Neural cell (in vitro differentiated cells): ENCODE results near the gene CACNA1S. TPM values are rescaled to one million over a fixed set of nuclear protein-coding genes. Genes with fewer than 3 reads are reported as not detected.
A peak's percentile ranks its signal among the peaks of the same experiment; 100 is the strongest.

Experiments
- H2AFZ ChIP-seq: fragments of 200-600, 300-800 bp; sonication (generic), shearing (Covaris generic); 2 replicates; pipeline ENCODE4 v1.6.0; 2014; ENCODE audit warnings: low read depth, mild to moderate bottlenecking, antibody characterized with exemption, low read length, moderate library complexity
- H3F3A ChIP-seq: fragments of 200-600 bp; shearing (Covaris generic); 2 replicates; pipeline ENCODE4 v1.6.1; 2016; ENCODE audit warnings: mild to moderate bottlenecking, moderate library complexity, mixed read lengths, antibody characterized with exemption, low read length; ENCODE audit not compliant: insufficient read depth, poor library complexity, severe bottlenecking
- H3K27ac ChIP-seq: fragments of 200-600, 300-800 bp; sonication (generic), shearing (Covaris generic); 2 replicates; pipeline ENCODE4 v1.5.1; 2014; ENCODE audit warnings: mild to moderate bottlenecking, low read length, moderate library complexity
- H3K27me3 ChIP-seq: fragments of 300-800, 200-600 bp; sonication (generic), shearing (Covaris generic); 2 replicates; pipeline ENCODE4 v1.6.0; 2014; ENCODE audit warnings: mild to moderate bottlenecking, low read depth, low read length, moderate library complexity; ENCODE audit not compliant: insufficient read depth
- H3K36me3 ChIP-seq: fragments of 300-800, 200-600 bp; sonication (generic), shearing (Covaris generic); 2 replicates; pipeline ENCODE4 v1.5.1; 2014; ENCODE audit warnings: mild to moderate bottlenecking, antibody characterized with exemption, low read length, moderate library complexity; ENCODE audit not compliant: insufficient read depth
- H3K4me2 ChIP-seq: fragments of 300-800, 200-600 bp; sonication (generic), shearing (Covaris generic); 2 replicates; pipeline ENCODE4 v1.6.0; 2014; ENCODE audit warnings: mild to moderate bottlenecking, low read length
- H3K4me3 ChIP-seq: fragments of 300-800, 200-600 bp; sonication (generic), shearing (Covaris generic); 2 replicates; pipeline ENCODE4 v1.5.1; 2014; ENCODE audit warnings: mild to moderate bottlenecking, low read length, moderate library complexity
- H3K79me2 ChIP-seq: fragments of 200-600 bp; shearing (Covaris generic); replicated peaks from 2 replicates; pipeline ENCODE4 v1.6.0; 2014; ENCODE audit warnings: mild to moderate bottlenecking, low read length, moderate library complexity; ENCODE audit not compliant: insufficient read depth
- H3K9ac ChIP-seq: fragments of 300-800, 200-600 bp; sonication (generic), shearing (Covaris generic); 2 replicates; pipeline ENCODE4 v1.6.1; 2016; ENCODE audit warnings: mild to moderate bottlenecking, low read length, mixed read lengths
- H3K9me2 ChIP-seq: fragments of 200-600 bp; shearing (Covaris generic); 2 replicates; pipeline ENCODE4 v1.6.1; 2016; ENCODE audit warnings: mild to moderate bottlenecking, low read length, mixed read lengths; ENCODE audit not compliant: insufficient read depth
- H3K9me3 ChIP-seq: fragments of 200-600, 300-800 bp; sonication (generic), shearing (Covaris generic); 2 replicates; pipeline ENCODE4 v1.6.1; 2016; ENCODE audit warnings: mild to moderate bottlenecking, mixed run types, low read length, moderate library complexity, mixed read lengths
- H4K20me1 ChIP-seq: fragments of 200-600 bp; shearing (Covaris generic); 2 replicates; pipeline ENCODE4 v1.6.1; 2016; ENCODE audit warnings: mild to moderate bottlenecking, mixed run types; ENCODE audit not compliant: insufficient read depth
- EP300 ChIP-seq: fragments of 450-650 bp; conservative IDR thresholded peaks from 2 replicates; pipeline ENCODE4 v1.6.1; 2014; ENCODE audit warnings: antibody characterized with exemption, mild to moderate bottlenecking, moderate library complexity; ENCODE audit not compliant: poor library complexity, severe bottlenecking
- EZH2 ChIP-seq: fragments of 200-600, 300-800 bp; shearing (Covaris generic), sonication (generic); IDR thresholded peaks from 2 replicates; pipeline ENCODE4 v1.6.1; 2014; ENCODE audit warnings: antibody characterized with exemption, low read length, borderline replicate concordance, mild to moderate bottlenecking; ENCODE audit not compliant: insufficient read depth, poor library complexity, severe bottlenecking
- MXI1 ChIP-seq: fragments of 450-650 bp; conservative IDR thresholded peaks from 2 replicates; pipeline ENCODE4 v1.6.1; 2014; ENCODE audit warnings: antibody characterized with exemption, mild to moderate bottlenecking; ENCODE audit not compliant: poor library complexity, severe bottlenecking
- POLR2AphosphoS5 ChIP-seq: IDR thresholded peaks from 2 replicates; pipeline ENCODE4 v1.6.1; 2012
- RAD21 ChIP-seq: fragments of 450-650 bp; conservative IDR thresholded peaks from 2 replicates; pipeline ENCODE4 v1.6.1; 2014; ENCODE audit warnings: antibody characterized with exemption, mild to moderate bottlenecking, moderate library complexity
- SMC3 ChIP-seq: fragments of 450-650 bp; conservative IDR thresholded peaks from 2 replicates; pipeline ENCODE4 v1.6.1; 2014; ENCODE audit warnings: antibody characterized with exemption, mild to moderate bottlenecking, moderate library complexity; ENCODE audit not compliant: poor library complexity
- TAF1 ChIP-seq: IDR thresholded peaks from 2 replicates; pipeline ENCODE4 v1.6.1; 2012; ENCODE audit warnings: low read depth
- polyA plus RNA-seq: library from polyadenylated mRNA; depleted of rRNA; stranded (reverse); fragments of >200 nt; gene quantifications from 2 replicates; pipeline ENCODE4 v1.2.3, GENCODE V29; 2014
- TF ChIP-seq, protein P1 (sequence below): IDR thresholded peaks from 2 replicates; pipeline ENCODE4 v1.6.1; 2012; ENCODE audit warnings: borderline replicate concordance
- TF ChIP-seq, protein P2 (sequence below): fragments of 450-650 bp; IDR thresholded peaks from 2 replicates; pipeline ENCODE4 v1.5.1; 2014; ENCODE audit warnings: antibody characterized with exemption, mild to moderate bottlenecking, moderate library complexity; ENCODE audit not compliant: poor library complexity, severe bottlenecking

Gene CACNA1S
- polyA plus RNA-seq, 1 donor from 2014 or later = 0.05 TPM

DNA sequence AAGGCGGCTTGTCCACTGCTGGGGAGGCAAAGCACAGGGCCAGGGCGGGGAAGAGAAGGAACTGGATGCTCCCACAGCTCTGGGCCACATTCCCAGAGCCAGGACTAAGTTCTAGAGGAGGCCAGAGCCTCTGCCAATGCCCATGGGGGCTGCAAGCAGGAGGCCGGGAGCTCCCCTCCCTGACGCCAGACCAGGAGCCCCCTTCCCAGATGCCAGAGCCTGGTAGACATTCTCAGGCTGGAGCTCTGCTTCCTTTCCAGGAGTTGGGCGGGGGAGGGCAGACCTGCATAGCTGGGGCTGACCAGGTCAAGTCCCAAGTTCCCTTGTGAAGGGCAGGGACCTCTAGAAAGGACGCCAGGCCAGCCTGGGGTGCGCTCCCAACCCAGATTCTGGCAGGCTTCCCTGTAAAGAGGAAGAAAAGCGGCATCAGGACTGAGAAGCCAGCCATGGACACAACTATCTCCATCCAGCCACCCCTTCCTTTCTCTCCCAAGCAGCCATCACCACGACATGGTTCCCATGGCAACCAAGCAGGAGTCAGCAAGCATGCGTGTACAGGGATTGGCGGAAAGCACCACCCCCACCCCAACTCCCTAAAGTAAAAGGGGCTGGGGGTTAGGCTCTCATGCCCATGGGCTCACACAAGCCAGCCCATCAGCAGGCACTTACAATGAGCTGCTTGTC lies 102.1 kb downstream of the CACNA1S start:
- no peaks in the 10 kb centered on the region for H3F3A ChIP-seq
- H2AFZ ChIP-seq = no peak overlapping the region
- H3K9me3 ChIP-seq = no peaks in the 10 kb centered on the region
- peaks cover 70% of the 10 kb centered on the region for H4K20me1 ChIP-seq
- peak overlapping the region; percentile 62 for H3K4me3 ChIP-seq
- H3K27ac ChIP-seq = peak overlapping the region; percentile 77
- peak overlapping the region; percentile 60 for H3K9ac ChIP-seq
- no peaks in the 10 kb centered on the region for H3K27me3 ChIP-seq
- H3K9me2 ChIP-seq = no peaks in the 10 kb centered on the region
- TF ChIP-seq POLR2AphosphoS5 = no peak
- TF ChIP-seq SMC3 = peak; percentile 57
- TF ChIP-seq RAD21 = peak; percentile 34
- TF ChIP-seq, protein P1, sequence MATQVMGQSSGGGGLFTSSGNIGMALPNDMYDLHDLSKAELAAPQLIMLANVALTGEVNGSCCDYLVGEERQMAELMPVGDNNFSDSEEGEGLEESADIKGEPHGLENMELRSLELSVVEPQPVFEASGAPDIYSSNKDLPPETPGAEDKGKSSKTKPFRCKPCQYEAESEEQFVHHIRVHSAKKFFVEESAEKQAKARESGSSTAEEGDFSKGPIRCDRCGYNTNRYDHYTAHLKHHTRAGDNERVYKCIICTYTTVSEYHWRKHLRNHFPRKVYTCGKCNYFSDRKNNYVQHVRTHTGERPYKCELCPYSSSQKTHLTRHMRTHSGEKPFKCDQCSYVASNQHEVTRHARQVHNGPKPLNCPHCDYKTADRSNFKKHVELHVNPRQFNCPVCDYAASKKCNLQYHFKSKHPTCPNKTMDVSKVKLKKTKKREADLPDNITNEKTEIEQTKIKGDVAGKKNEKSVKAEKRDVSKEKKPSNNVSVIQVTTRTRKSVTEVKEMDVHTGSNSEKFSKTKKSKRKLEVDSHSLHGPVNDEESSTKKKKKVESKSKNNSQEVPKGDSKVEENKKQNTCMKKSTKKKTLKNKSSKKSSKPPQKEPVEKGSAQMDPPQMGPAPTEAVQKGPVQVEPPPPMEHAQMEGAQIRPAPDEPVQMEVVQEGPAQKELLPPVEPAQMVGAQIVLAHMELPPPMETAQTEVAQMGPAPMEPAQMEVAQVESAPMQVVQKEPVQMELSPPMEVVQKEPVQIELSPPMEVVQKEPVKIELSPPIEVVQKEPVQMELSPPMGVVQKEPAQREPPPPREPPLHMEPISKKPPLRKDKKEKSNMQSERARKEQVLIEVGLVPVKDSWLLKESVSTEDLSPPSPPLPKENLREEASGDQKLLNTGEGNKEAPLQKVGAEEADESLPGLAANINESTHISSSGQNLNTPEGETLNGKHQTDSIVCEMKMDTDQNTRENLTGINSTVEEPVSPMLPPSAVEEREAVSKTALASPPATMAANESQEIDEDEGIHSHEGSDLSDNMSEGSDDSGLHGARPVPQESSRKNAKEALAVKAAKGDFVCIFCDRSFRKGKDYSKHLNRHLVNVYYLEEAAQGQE = no peak
- TF ChIP-seq, protein P2, sequence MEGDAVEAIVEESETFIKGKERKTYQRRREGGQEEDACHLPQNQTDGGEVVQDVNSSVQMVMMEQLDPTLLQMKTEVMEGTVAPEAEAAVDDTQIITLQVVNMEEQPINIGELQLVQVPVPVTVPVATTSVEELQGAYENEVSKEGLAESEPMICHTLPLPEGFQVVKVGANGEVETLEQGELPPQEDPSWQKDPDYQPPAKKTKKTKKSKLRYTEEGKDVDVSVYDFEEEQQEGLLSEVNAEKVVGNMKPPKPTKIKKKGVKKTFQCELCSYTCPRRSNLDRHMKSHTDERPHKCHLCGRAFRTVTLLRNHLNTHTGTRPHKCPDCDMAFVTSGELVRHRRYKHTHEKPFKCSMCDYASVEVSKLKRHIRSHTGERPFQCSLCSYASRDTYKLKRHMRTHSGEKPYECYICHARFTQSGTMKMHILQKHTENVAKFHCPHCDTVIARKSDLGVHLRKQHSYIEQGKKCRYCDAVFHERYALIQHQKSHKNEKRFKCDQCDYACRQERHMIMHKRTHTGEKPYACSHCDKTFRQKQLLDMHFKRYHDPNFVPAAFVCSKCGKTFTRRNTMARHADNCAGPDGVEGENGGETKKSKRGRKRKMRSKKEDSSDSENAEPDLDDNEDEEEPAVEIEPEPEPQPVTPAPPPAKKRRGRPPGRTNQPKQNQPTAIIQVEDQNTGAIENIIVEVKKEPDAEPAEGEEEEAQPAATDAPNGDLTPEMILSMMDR = no peak
- TF ChIP-seq EZH2 = no peak
- no peak for TF ChIP-seq TAF1
- TF ChIP-seq EP300 = no peak
- peak; percentile 85 for TF ChIP-seq MXI1
- peaks cover 77% of the 10 kb centered on the region for H3K79me2 ChIP-seq
- H3K36me3 ChIP-seq = peaks cover 5% of the 10 kb centered on the region
- peak overlapping the region; percentile 58 for H3K4me2 ChIP-seq

DNA sequence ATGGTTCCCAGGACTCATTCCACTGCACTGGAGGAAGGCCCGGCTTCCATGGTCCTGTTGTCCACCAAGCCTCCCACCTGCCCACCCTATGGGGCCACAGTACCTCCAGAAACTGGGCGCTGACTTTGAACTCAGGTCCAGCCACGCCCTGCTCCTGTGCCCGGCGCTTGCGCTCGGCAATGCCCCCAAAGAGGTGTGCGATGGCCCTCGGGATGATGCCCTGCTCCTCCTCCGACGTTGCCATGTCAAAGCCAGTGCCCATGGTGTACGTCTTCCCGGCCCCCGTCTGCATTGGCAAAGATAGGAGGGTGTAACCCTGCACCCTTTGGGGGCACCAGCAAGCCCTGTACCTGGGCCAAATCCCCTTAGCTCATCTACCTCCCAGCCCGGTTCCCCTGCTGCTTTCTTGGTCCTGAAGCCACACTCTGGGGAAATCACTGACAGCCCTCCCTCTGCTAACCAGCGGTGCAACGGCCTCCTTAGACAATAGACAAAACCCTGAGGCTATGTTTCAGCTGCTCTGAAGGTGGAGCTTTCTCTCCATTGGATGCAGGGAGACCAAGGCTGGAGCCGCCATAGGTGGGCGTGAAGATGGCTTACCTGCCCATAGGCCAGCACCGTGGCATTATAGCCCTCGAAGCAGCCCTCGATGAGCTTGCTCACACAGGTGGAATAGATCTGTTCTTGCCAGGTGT lies 103.4 kb downstream of the CACNA1S start:
- Histone ChIP-seq H3K9me3 (no peaks in the 10 kb centered on the region), H3F3A (no peaks in the 10 kb centered on the region), H3K79me2 (peaks cover 64% of the 10 kb centered on the region), H3K27me3 (no peaks in the 10 kb centered on the region), H3K4me2 (no peak overlapping the region), H4K20me1 (peaks cover 57% of the 10 kb centered on the region), H3K9me2 (no peaks in the 10 kb centered on the region), H3K27ac (no peak overlapping the region), H2AFZ (no peak overlapping the region), H3K36me3 (peaks cover 12% of the 10 kb centered on the region), H3K9ac (no peak overlapping the region), H3K4me3 (peak overlapping the region; percentile 62)
- TF ChIP-seq SMC3 = no peak
- TF ChIP-seq, protein P2 = no peak
- TF ChIP-seq, protein P1 = no peak
- no peak for TF ChIP-seq MXI1
- no peak for TF ChIP-seq EZH2
